ENCODE measurements around the gene ARID1B. TPM values are rescaled to one million over a fixed set of nuclear protein-coding genes. Genes with fewer than 3 reads are reported as not detected.

The ARID1B gene
- total RNA-seq, 1 donor from 2014 or later: 75.4 TPM

- TF ChIP-seq CTCF (IDR thresholded peaks at IDR 0.05; ENCODE audit: insufficient read depth, low read depth, low read length): no peak
- TF ChIP-seq EZH2 (IDR thresholded peaks at IDR 0.05; ENCODE audit: insufficient read depth, low read length): no peak
These were observed 481.7 kb downstream of the ARID1B start for GRCh38 chr6:157258878-157259277.

GRCh38 chr6:157259443-157259842, 482.3 kb downstream of the ARID1B start:
- Histone ChIP-seq H3K4me1 (ENCODE audit: insufficient read depth, low read length) (no peaks in the 10 kb centered on the region), H3K79me2 (ENCODE audit: insufficient read depth, low read length) (no peaks in the 10 kb centered on the region), H3K4me3 (ENCODE audit: insufficient read depth, low read depth, low read length) (no peak overlapping the region), H4K20me1 (ENCODE audit: insufficient read depth, low read length) (no peaks in the 10 kb centered on the region), H3K9me3 (ENCODE audit: insufficient read depth, low read depth, low read length) (no peaks in the 10 kb centered on the region), H3K4me2 (ENCODE audit: low read length) (no peak overlapping the region), H3K9ac (ENCODE audit: low read length) (no peak overlapping the region), H3K27ac (ENCODE audit: low read depth, low read length) (no peak overlapping the region), H3K36me3 (ENCODE audit: insufficient read depth, low read length) (no peaks in the 10 kb centered on the region), H3K27me3 (ENCODE audit: insufficient read depth, low read length) (peaks cover 12% of the 10 kb centered on the region), H2AFZ (ENCODE audit: low read depth, low read length) (no peak overlapping the region)
- DNase-seq (ENCODE audit: low read depth) (no peak), FAIRE-seq (no peak)
- peaks cover 4% of the 10 kb centered on the region for H3K9me3 Mint-ChIP-seq (ENCODE audit: unreplicated experiment)
- H3K27me3 Mint-ChIP-seq (ENCODE audit: low read depth, unreplicated experiment): peaks cover 40% of the 10 kb centered on the region
- no peak overlapping the region for H3K4me3 Mint-ChIP-seq (ENCODE audit: unreplicated experiment)
- H3K4me1 Mint-ChIP-seq (ENCODE audit: low read depth, unreplicated experiment): peaks cover 6% of the 10 kb centered on the region
- TF ChIP-seq CTCF (IDR thresholded peaks at IDR 0.05; ENCODE audit: insufficient read depth, low read depth, low read length): no peak
- TF ChIP-seq EZH2 (IDR thresholded peaks at IDR 0.05; ENCODE audit: insufficient read depth, low read length): no peak
- H3K27ac Mint-ChIP-seq (ENCODE audit: unreplicated experiment): peak overlapping the region; percentile 16
- H3K36me3 Mint-ChIP-seq (ENCODE audit: low read depth, unreplicated experiment): peaks cover 2% of the 10 kb centered on the region

More at GRCh38 chr6:157258878-157259277, 481.7 kb downstream of the ARID1B start:
- Mint-ChIP-seq H3K4me1 (ENCODE audit: low read depth, unreplicated experiment) (peaks cover 6% of the 10 kb centered on the region), H3K4me3 (ENCODE audit: unreplicated experiment) (no peak overlapping the region), H3K27ac (ENCODE audit: unreplicated experiment) (no peak overlapping the region), H3K36me3 (ENCODE audit: low read depth, unreplicated experiment) (peaks cover 2% of the 10 kb centered on the region), H3K9me3 (ENCODE audit: unreplicated experiment) (peaks cover 4% of the 10 kb centered on the region), H3K27me3 (ENCODE audit: low read depth, unreplicated experiment) (peaks cover 40% of the 10 kb centered on the region)
- no peak overlapping the region for H3K9ac ChIP-seq (ENCODE audit: low read length)
- H3K4me3 ChIP-seq (ENCODE audit: insufficient read depth, low read depth, low read length): no peak overlapping the region
- no peaks in the 10 kb centered on the region for H3K79me2 ChIP-seq (ENCODE audit: insufficient read depth, low read length)
- H3K4me1 ChIP-seq (ENCODE audit: insufficient read depth, low read length): no peaks in the 10 kb centered on the region
- no peak overlapping the region for H2AFZ ChIP-seq (ENCODE audit: low read depth, low read length)
- FAIRE-seq (no peak), DNase-seq (ENCODE audit: low read depth) (no peak)
- no peak overlapping the region for H3K4me2 ChIP-seq (ENCODE audit: low read length)
- H3K27ac ChIP-seq (ENCODE audit: low read depth, low read length): no peak overlapping the region
- H3K27me3 ChIP-seq (ENCODE audit: insufficient read depth, low read length): peaks cover 12% of the 10 kb centered on the region
- H3K9me3 ChIP-seq (ENCODE audit: insufficient read depth, low read depth, low read length): no peaks in the 10 kb centered on the region
- H3K36me3 ChIP-seq (ENCODE audit: insufficient read depth, low read length): no peaks in the 10 kb centered on the region
- no peaks in the 10 kb centered on the region for H4K20me1 ChIP-seq (ENCODE audit: insufficient read depth, low read length)

Small RNA genes within 50 kb of the gene (microRNA-seq; reads per million reads assigned to microRNA genes)
- not detected for gene MIR4466

All from astrocyte (in vitro differentiated cells and primary cell).